ENCODE data around the gene BPIFB3. TPM values are rescaled to one million over a fixed set of nuclear protein-coding genes. Genes with fewer than 3 reads are reported as not detected.
A peak's percentile ranks its signal among the peaks of the same experiment; 100 is the strongest.

The BPIFB3 gene
- total and polyA plus RNA-seq, 2 of the 13 experiments (the other 11 are each of a cell fraction or from before 2014, with no cell fraction given) = 0.09 TPM; not detected in 1

DNA sequence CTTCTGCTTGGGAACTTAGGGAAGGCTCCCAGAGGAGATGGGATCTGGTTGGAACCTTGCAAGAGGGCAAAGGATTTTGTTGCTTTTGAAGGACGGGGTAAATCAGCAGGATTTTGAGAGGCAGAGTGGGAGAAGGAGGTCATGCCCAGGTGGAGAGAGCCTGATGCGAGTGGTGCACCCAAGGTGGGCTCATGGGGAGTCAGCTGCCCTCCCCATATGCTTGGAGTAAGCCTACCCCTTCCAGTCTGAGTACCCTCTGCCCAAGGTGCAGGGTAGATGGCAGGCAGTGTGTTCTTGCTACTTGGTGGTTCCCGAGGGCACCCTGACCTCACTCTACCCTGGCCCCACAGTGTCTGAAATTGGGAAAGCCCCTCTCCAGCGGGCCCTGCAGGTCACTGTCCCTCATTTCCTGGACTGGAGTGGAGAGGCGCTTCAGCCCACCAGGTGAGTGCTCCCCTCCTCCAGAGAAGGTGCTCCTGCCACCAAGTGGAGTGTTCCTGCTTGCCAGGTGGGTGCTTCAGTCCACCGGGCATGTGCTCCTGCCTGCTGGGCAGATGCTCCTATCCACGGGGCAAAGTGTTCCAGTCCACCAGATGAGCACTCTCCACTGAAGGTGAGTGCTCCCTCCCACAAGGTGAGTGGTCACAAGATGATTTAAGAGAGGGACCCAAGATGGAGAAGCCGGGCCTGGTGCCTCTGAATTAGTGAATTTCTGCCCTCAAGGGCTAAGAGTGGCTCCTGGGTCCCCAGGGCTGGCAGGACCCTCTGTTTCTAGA is 42.8 kb upstream of the BPIFB3 start (continued):
- TF ChIP-seq, protein P1, sequence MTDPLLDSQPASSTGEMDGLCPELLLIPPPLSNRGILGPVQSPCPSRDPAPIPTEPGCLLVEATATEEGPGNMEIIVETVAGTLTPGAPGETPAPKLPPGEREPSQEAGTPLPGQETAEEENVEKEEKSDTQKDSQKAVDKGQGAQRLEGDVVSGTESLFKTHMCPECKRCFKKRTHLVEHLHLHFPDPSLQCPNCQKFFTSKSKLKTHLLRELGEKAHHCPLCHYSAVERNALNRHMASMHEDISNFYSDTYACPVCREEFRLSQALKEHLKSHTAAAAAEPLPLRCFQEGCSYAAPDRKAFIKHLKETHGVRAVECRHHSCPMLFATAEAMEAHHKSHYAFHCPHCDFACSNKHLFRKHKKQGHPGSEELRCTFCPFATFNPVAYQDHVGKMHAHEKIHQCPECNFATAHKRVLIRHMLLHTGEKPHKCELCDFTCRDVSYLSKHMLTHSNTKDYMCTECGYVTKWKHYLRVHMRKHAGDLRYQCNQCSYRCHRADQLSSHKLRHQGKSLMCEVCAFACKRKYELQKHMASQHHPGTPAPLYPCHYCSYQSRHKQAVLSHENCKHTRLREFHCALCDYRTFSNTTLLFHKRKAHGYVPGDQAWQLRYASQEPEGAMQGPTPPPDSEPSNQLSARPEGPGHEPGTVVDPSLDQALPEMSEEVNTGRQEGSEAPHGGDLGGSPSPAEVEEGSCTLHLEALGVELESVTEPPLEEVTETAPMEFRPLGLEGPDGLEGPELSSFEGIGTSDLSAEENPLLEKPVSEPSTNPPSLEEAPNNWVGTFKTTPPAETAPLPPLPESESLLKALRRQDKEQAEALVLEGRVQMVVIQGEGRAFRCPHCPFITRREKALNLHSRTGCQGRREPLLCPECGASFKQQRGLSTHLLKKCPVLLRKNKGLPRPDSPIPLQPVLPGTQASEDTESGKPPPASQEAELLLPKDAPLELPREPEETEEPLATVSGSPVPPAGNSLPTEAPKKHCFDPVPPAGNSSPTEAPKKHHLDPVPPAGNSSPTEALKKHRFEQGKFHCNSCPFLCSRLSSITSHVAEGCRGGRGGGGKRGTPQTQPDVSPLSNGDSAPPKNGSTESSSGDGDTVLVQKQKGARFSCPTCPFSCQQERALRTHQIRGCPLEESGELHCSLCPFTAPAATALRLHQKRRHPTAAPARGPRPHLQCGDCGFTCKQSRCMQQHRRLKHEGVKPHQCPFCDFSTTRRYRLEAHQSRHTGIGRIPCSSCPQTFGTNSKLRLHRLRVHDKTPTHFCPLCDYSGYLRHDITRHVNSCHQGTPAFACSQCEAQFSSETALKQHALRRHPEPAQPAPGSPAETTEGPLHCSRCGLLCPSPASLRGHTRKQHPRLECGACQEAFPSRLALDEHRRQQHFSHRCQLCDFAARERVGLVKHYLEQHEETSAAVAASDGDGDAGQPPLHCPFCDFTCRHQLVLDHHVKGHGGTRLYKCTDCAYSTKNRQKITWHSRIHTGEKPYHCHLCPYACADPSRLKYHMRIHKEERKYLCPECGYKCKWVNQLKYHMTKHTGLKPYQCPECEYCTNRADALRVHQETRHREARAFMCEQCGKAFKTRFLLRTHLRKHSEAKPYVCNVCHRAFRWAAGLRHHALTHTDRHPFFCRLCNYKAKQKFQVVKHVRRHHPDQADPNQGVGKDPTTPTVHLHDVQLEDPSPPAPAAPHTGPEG (CRISPR knock-in tag; IDR thresholded peaks at IDR 0.05) = no peak
- TF ChIP-seq ZFP36 (IDR thresholded peaks at IDR 0.05; ENCODE audit: borderline replicate concordance, low read depth, low read length, partially characterized antibody) (no peak), MEF2D (CRISPR knock-in tag; IDR thresholded peaks at IDR 0.05) (no peak), GABPA (IDR thresholded peaks at IDR 0.05; ENCODE audit: low read depth, low read length) (0 out of 2 replicates have a peak, but pooled peaks have one; percentile 10), GABPA (CRISPR knock-in tag; IDR thresholded peaks at IDR 0.05; ENCODE audit: low read depth) (no peak), ZNF607 (CRISPR knock-in tag; IDR thresholded peaks at IDR 0.05; ENCODE audit: borderline replicate concordance) (no peak; the same call in 1 of the 2 replicates), PHF5A (CRISPR knock-in tag; IDR thresholded peaks at IDR 0.05; ENCODE audit: low read depth, unreplicated experiment) (no peak), JUN (CRISPR knock-in tag; IDR thresholded peaks at IDR 0.05) (no peak), ZNF263 (CRISPR knock-in tag; IDR thresholded peaks at IDR 0.05) (peak; percentile 100), ZNF616 (CRISPR knock-in tag; IDR thresholded peaks at IDR 0.05; ENCODE audit: low read depth) (no peak), ZNF747 (CRISPR knock-in tag; IDR thresholded peaks at IDR 0.05; ENCODE audit: borderline replicate concordance) (no peak), ATRX (CRISPR knock-in tag; IDR thresholded peaks at IDR 0.05; ENCODE audit: borderline replicate concordance) (no peak), RFX5 (IDR thresholded peaks at IDR 0.05; ENCODE audit: low read depth, low read length) (no peak), PHF20 (CRISPR knock-in tag; IDR thresholded peaks at IDR 0.05) (no peak), ZZZ3 (CRISPR knock-in tag; IDR thresholded peaks at IDR 0.05; ENCODE audit: borderline replicate concordance) (peak; percentile 27; the same call in 1 of the 2 replicates)
- TF ChIP-seq, protein P2, sequence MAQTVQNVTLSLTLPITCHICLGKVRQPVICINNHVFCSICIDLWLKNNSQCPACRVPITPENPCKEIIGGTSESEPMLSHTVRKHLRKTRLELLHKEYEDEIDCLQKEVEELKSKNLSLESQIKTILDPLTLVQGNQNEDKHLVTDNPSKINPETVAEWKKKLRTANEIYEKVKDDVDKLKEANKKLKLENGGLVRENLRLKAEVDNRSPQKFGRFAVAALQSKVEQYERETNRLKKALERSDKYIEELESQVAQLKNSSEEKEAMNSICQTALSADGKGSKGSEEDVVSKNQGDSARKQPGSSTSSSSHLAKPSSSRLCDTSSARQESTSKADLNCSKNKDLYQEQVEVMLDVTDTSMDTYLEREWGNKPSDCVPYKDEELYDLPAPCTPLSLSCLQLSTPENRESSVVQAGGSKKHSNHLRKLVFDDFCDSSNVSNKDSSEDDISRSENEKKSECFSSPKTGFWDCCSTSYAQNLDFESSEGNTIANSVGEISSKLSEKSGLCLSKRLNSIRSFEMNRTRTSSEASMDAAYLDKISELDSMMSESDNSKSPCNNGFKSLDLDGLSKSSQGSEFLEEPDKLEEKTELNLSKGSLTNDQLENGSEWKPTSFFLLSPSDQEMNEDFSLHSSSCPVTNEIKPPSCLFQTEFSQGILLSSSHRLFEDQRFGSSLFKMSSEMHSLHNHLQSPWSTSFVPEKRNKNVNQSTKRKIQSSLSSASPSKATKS (CRISPR knock-in tag; IDR thresholded peaks at IDR 0.05) = no peak
- TF ChIP-seq, protein P3, sequence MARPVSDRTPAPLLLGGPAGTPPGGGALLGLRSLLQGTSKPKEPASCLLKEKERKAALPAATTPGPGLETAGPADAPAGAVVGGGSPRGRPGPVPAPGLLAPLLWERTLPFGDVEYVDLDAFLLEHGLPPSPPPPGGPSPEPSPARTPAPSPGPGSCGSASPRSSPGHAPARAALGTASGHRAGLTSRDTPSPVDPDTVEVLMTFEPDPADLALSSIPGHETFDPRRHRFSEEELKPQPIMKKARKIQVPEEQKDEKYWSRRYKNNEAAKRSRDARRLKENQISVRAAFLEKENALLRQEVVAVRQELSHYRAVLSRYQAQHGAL (CRISPR knock-in tag; IDR thresholded peaks at IDR 0.05; ENCODE audit: not compliant biosample characterization) = peak; percentile 50
